GM06990 (cell line): ENCODE data around the gene TMEM26.

ENCODE experiments used
- DNase-seq: peaks from one replicate; pipeline ENCODE4 v3.0.0-alpha.2; 2011; ENCODE audit not compliant: insufficient read length; ENCODE audit errors: extremely low read depth
- H3K27me3 ChIP-seq: replicated peaks from 2 replicates; pipeline ENCODE4 v1.6.0; 2011; ENCODE audit warnings: low read length; ENCODE audit not compliant: control insufficient read depth, insufficient read depth
- H3K36me3 ChIP-seq: 2 replicates; pipeline ENCODE4 v1.5.1; 2011; ENCODE audit warnings: low read length; ENCODE audit not compliant: control insufficient read depth, insufficient read depth
- H3K4me3 ChIP-seq: replicated peaks from 2 replicates; pipeline ENCODE4 v1.5.1; 2011; ENCODE audit warnings: low read depth, mild to moderate bottlenecking, control low read depth, low read length
- CTCF ChIP-seq: IDR thresholded peaks from 2 replicates; pipeline ENCODE4 v1.5.1; 2011; ENCODE audit warnings: low read length, control low read depth, mild to moderate bottlenecking, inconsistent platforms; ENCODE audit not compliant: insufficient read depth, poor library complexity, severe bottlenecking

Gene TMEM26

DNA sequence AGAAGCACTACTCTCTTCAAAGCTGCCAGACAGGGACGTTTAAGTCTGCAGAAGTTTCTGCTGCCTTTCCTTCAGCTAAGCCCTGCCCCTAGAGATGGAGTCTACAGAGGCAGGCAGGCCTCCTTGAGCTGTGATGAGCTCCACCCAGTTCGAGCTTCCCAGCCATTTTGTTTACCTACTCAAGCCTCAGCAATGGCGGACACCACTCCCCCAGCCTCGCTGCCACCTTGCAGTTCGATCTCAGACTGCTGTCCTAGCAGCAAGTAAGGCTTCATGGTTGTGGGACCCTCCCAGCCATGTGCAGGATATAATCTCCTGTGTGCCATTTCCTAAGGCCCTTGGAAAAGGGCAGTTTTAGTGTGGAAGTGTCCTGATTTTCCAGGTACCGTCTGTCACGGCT lies 74.3 kb downstream of the TMEM26 start:
- Histone ChIP-seq H3K36me3 (no peaks in the 10 kb centered on the region), H3K27me3 (no peaks in the 10 kb centered on the region), H3K4me3 (no peak overlapping the region)
- no peak for DNase-seq
- no peak for TF ChIP-seq CTCF

- no peaks in the 10 kb centered on the region for H3K36me3 ChIP-seq
- TF ChIP-seq CTCF = no peak
These were observed 76.2 kb downstream of the TMEM26 start for GRCh38 chr10:61376908-61377368.

GRCh38 chr10:61376377-61376776 lies 76.8 kb downstream of the TMEM26 start:
- no peak for DNase-seq
- no peak for TF ChIP-seq CTCF
- no peaks in the 10 kb centered on the region for H3K36me3 ChIP-seq
- H3K4me3 ChIP-seq = no peak overlapping the region
- H3K27me3 ChIP-seq = no peaks in the 10 kb centered on the region

More at GRCh38 chr10:61376908-61377368, 76.2 kb downstream of the TMEM26 start:
- Histone ChIP-seq H3K27me3 (no peaks in the 10 kb centered on the region), H3K4me3 (no peak overlapping the region)
- DNase-seq = no peak

DNA sequence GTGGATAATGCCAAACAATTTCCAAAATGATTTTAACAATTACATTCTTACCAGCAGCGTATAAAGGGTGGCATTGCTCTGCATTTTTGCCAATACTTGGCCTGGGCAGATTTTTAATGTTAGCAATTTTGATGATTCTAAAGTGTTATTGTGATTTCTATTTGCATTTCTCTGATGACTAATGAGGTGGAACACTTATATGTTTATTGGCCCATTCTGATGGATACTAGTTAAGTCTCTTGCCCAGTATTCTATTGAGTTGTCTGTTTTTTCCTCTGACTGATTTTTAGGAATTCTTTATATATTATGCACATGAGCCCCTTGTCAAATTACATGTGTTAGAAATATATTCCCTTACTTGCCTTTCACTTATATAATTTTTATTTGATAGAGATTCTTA lies 86.8 kb downstream of the TMEM26 start:
- no peaks in the 10 kb centered on the region for H3K36me3 ChIP-seq
- DNase-seq = no peak
- no peak for TF ChIP-seq CTCF
- H3K4me3 ChIP-seq = no peak overlapping the region
- H3K27me3 ChIP-seq = no peaks in the 10 kb centered on the region

GRCh38 chr10:61364619-61365018 lies 88.6 kb downstream of the TMEM26 start:
- DNase-seq = no peak
- no peak overlapping the region for H3K4me3 ChIP-seq
- H3K27me3 ChIP-seq = no peaks in the 10 kb centered on the region
- TF ChIP-seq CTCF = no peak
- H3K36me3 ChIP-seq = no peaks in the 10 kb centered on the region

DNA sequence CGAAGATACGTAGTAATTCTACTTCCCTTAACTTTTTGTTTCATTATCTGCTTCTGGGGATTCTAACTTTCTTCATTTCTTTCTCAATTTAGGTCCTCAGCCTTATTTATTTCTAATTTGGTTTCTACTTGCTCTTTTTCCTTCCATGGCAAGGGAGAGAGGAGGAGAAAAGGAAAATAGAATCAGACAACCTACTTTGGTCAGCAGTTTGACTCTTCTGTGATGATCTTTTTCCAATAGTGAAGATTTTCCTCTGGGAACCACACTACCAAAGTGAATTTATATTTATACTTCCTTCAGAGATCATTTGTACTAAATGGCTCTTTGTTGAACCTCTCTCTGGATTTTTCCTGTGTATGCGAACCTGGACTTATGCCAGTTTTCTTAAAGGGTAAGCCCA lies 90.2 kb downstream of the TMEM26 start:
- DNase-seq = no peak
- H3K27me3 ChIP-seq = no peaks in the 10 kb centered on the region
- TF ChIP-seq CTCF = no peak
- no peak overlapping the region for H3K4me3 ChIP-seq
- no peaks in the 10 kb centered on the region for H3K36me3 ChIP-seq
